Parathyroid adenoma (tissue), 2 donors: ENCODE results near the gene DNAJC9.

ENCODE experiments used
- H2AFZ ChIP-seq: fragments of 300-600 bp; sonication (generic); one replicate; pipeline ENCODE4 v1.7.0; 2017; ENCODE audit warnings: antibody characterized with exemption, mild to moderate bottlenecking
- H3K27ac ChIP-seq: fragments of 300-600 bp; sonication (generic); one replicate; pipeline ENCODE4 v1.7.0; 2017
- H3K27me3 ChIP-seq: fragments of 300-600 bp; sonication (generic); one replicate; pipeline ENCODE4 v1.7.0; 2017; ENCODE audit warnings: low read length; ENCODE audit not compliant: control insufficient read depth, insufficient read depth
- H3K36me3 ChIP-seq: fragments of 300-600 bp; sonication (generic); one replicate; pipeline ENCODE4 v1.7.0; 2017; ENCODE audit warnings: low read length; ENCODE audit not compliant: control insufficient read depth, insufficient read depth
- H3K4me1 ChIP-seq: fragments of 300-600 bp; sonication (generic); one replicate; pipeline ENCODE4 v1.7.0; 2017; ENCODE audit warnings: control low read depth
- H3K4me2 ChIP-seq: fragments of 300-600 bp; sonication (generic); one replicate; pipeline ENCODE4 v1.7.0; 2017; ENCODE audit warnings: low read length
- H3K4me3 ChIP-seq: fragments of 300-600 bp; sonication (generic); one replicate; pipeline ENCODE4 v1.7.0; 2017; ENCODE audit warnings: low read depth, low read length
- H3K79me2 ChIP-seq: fragments of 300-600 bp; sonication (generic); one replicate; pipeline ENCODE4 v1.7.0; 2017; ENCODE audit warnings: control low read depth
- H3K9ac ChIP-seq: fragments of 300-600 bp; sonication (generic); one replicate; pipeline ENCODE4 v1.7.0; 2017; ENCODE audit warnings: mild to moderate bottlenecking
- H3K9me3 ChIP-seq: fragments of 300-600 bp; sonication (generic); one replicate; pipeline ENCODE4 v1.7.0; 2017; ENCODE audit warnings: low read length; ENCODE audit not compliant: control insufficient read depth
- TF ChIP-seq, protein P1 (sequence below): fragments of 300-600 bp; sonication (generic); IDR thresholded peaks from one replicate; pipeline ENCODE4 v1.7.0; 2017; ENCODE audit warnings: antibody characterized with exemption, mild to moderate bottlenecking
- donor health status: primary hyperparathyroidism.

The DNAJC9 gene, protein sequence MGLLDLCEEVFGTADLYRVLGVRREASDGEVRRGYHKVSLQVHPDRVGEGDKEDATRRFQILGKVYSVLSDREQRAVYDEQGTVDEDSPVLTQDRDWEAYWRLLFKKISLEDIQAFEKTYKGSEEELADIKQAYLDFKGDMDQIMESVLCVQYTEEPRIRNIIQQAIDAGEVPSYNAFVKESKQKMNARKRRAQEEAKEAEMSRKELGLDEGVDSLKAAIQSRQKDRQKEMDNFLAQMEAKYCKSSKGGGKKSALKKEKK

DNA sequence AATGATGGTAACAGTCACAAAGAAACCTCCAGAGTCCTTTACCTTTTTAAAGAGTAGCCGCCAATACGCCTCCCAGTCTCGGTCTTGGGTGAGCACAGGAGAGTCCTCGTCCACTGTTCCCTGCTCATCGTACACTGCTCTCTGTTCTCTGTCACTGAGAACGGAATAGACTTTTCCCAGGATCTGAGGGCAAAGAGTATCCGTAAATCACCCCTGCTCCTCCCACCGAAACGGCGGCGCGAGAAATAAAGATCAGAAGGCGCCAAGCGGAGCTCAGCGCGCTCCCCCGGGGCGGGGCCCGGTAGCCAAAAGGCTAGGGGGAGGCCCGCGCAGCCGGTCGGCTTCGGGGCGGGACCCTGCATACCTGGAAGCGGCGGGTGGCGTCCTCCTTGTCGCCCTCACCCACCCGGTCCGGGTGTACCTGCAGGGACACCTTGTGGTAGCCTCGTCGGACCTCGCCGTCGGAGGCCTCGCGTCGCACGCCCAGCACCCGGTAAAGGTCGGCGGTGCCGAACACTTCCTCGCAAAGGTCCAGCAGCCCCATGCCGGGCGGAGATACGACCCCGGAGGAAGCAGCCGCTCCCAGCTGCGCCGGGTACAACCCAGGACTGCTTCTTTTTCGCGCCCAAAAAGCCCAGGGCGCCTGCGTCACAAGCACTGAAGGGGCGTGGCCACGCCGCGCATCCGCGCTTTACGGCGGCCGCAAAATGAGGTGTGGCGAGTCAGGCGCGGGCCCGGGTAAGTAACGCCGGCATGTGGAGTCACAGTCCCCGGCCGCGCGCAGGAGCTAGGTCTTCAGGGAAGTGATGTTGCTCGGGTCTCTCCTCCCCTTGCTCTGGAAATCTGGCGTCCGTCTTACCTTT lies at the start of gene DNAJC9:
DNAJC9 (minus strand) TSS at position 610 of the 863 bp plus-strand sequence; CDS start at position 544, 66 bp downstream.
- H3K4me3 ChIP-seq = peak within 1 kb of the TSS; percentile 88
- H3K4me2 ChIP-seq = peak within 1 kb of the TSS; percentile 83
- H3K4me1 ChIP-seq = peaks cover 13% of the 10 kb centered on the region
- H3K79me2 ChIP-seq = peaks cover 9% of the 10 kb centered on the region
- no peaks in the 10 kb centered on the region for H3K9me3 ChIP-seq
- H2AFZ ChIP-seq = peak within 1 kb of the TSS; percentile 73
- no peaks in the 10 kb centered on the region for H3K27me3 ChIP-seq
- H3K36me3 ChIP-seq = no peaks in the 10 kb centered on the region
- TF ChIP-seq, protein P1, sequence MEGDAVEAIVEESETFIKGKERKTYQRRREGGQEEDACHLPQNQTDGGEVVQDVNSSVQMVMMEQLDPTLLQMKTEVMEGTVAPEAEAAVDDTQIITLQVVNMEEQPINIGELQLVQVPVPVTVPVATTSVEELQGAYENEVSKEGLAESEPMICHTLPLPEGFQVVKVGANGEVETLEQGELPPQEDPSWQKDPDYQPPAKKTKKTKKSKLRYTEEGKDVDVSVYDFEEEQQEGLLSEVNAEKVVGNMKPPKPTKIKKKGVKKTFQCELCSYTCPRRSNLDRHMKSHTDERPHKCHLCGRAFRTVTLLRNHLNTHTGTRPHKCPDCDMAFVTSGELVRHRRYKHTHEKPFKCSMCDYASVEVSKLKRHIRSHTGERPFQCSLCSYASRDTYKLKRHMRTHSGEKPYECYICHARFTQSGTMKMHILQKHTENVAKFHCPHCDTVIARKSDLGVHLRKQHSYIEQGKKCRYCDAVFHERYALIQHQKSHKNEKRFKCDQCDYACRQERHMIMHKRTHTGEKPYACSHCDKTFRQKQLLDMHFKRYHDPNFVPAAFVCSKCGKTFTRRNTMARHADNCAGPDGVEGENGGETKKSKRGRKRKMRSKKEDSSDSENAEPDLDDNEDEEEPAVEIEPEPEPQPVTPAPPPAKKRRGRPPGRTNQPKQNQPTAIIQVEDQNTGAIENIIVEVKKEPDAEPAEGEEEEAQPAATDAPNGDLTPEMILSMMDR = peak; percentile 7
- H3K27ac ChIP-seq = peak within 1 kb of the TSS; percentile 67
- peak within 1 kb of the TSS; percentile 21 for H3K9ac ChIP-seq

DNA sequence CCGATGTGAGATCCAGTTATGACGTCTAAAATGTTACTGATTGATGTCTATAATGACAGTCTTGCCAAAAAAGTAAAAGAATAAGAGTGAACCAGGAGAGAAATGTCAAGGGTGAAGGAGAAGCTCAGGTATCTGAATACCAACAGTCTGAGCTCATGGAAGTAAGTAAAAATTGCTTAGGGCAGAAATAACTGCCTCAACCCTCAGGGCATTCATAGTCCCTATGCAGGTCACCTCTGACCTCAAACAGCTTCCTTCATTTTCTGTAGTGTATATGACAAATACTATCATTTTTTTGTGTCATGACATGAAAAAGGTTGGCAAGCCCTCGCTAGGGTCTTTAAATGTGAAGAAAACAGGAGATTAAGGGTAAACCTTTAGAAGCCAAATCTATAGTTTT lies 46.4 kb upstream of the DNAJC9 start:
- no peaks in the 10 kb centered on the region for H3K79me2 ChIP-seq
- H3K27me3 ChIP-seq = no peaks in the 10 kb centered on the region
- no peak overlapping the region for H3K4me3 ChIP-seq
- no peak overlapping the region for H3K4me2 ChIP-seq
- TF ChIP-seq, protein P1 = no peak
- peaks cover 3% of the 10 kb centered on the region for H3K9me3 ChIP-seq
- no peak overlapping the region for H3K27ac ChIP-seq
- no peaks in the 10 kb centered on the region for H3K4me1 ChIP-seq
- no peak overlapping the region for H3K9ac ChIP-seq
- H2AFZ ChIP-seq = no peak overlapping the region
- no peaks in the 10 kb centered on the region for H3K36me3 ChIP-seq

DNA sequence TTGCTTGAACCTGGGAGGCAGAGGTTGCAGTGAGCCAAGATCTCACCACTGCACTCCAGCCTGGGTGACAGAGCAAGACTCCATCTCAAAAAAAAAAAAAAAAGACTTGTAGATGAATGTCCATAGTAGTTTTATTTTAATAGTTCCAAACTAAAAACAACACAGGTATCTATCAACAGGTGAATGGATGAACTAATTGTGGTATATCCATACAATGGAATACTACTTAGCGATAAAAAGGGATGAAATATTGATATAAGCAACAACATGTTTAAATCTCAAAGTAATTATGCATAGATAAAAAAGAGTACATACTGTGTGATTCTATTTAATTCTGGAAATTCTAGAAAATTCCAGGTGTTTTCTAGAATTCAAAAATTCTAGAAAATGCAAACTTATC lies 42.9 kb upstream of the DNAJC9 start:
- H3K4me3 ChIP-seq = no peak overlapping the region
- no peak overlapping the region for H3K27ac ChIP-seq
- peaks cover 3% of the 10 kb centered on the region for H3K9me3 ChIP-seq
- TF ChIP-seq, protein P1 = no peak
- H2AFZ ChIP-seq = no peak overlapping the region
- H3K27me3 ChIP-seq = no peaks in the 10 kb centered on the region
- no peaks in the 10 kb centered on the region for H3K36me3 ChIP-seq
- no peaks in the 10 kb centered on the region for H3K4me1 ChIP-seq
- no peaks in the 10 kb centered on the region for H3K79me2 ChIP-seq
- no peak overlapping the region for H3K4me2 ChIP-seq
- H3K9ac ChIP-seq = no peak overlapping the region

DNA sequence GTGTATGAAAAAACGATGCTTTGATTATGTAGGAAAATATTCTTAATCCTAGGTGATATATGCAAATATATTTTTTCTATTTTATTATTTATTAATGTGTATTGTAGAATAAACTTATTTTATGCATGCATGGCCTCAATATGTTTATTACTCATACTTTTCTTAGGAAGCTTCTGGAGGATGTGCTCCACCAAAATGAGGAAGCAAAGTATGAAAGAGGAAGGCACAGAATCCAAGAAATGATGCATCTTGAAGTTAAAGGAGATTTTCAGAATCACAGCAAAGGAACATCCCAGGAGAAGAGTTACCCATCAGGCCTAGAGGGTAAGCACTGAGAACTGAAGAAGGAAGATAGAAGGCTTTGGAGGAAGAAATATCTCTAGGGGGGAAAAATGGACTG lies 40.4 kb upstream of the DNAJC9 start:
- Histone ChIP-seq H3K9ac (no peak overlapping the region), H3K36me3 (no peaks in the 10 kb centered on the region), H3K79me2 (no peaks in the 10 kb centered on the region), H3K4me2 (no peak overlapping the region), H2AFZ (no peak overlapping the region), H3K9me3 (peaks cover 3% of the 10 kb centered on the region), H3K4me3 (no peak overlapping the region), H3K27ac (no peak overlapping the region), H3K27me3 (no peaks in the 10 kb centered on the region), H3K4me1 (no peaks in the 10 kb centered on the region)
- TF ChIP-seq, protein P1 = no peak
